ENCODE data around the gene PFKL. TPM values are rescaled to one million over a fixed set of nuclear protein-coding genes. Genes with fewer than 3 reads are reported as not detected.

Gene PFKL
- total RNA-seq, 4 donors from 2014 or later: 11.9 to 20.6 (median 16.8) TPM

DNA sequence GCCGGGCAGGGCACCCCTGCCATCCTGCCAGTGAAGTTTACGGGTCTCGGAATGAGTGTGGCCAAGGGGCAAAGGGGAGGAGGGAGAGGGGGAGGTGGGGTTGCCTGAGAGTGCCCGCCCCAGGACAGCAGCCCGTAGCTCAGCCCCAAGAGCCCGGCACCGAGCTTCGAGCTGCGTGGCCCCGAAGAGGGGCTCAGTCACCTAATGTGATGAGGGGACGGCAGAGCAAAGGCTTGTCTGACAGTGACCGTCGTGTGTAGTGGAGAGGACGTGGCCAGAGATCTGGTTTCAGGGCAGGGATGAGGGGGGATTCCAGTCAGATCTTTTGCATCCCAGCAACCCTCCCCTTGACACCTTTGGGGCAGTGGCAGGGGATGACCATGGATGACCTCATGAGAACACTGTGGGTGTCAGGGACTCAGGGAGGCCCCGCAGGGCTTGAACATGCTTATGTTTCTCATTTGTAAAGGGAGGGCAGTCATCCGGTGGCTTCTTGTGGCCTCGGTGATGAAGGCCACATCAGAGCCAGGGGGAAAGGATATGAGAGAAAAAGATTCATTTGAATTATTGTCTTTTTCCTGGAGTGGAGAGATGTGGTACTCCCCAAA, 52.5 kb downstream of the PFKL start:
- TF ChIP-seq POLR2A (IDR thresholded peaks at IDR 0.05) (no peak), CTCF (IDR thresholded peaks at IDR 0.05 in 4 of 5, conservative IDR thresholded peaks at IDR 0.05 in 1 of 5) (no peak)
- intact Hi-C loops (cut with DNase I; ENCODE audit: low total_unique reads) (no loop called here), in situ Hi-C loops (cut with MboI; ENCODE audit: low sequenced_read_pairs in 4 of 4) (no loop called here)
- no peak overlapping the region for H3K4me3 ChIP-seq
- no peaks in the 10 kb centered on the region for H3K4me1 ChIP-seq
- H3K9me3 ChIP-seq: no peaks in the 10 kb centered on the region
- no peaks in the 10 kb centered on the region for H3K36me3 ChIP-seq
- DNase-seq (no peak), ATAC-seq (no peak)
- peaks cover 25 to 38% (median 37%) of the 10 kb centered on the region in 3 donors for H3K27me3 ChIP-seq
- peak overlapping the region; percentile 23 to 59 (median 48) for H3K27ac ChIP-seq

DNA sequence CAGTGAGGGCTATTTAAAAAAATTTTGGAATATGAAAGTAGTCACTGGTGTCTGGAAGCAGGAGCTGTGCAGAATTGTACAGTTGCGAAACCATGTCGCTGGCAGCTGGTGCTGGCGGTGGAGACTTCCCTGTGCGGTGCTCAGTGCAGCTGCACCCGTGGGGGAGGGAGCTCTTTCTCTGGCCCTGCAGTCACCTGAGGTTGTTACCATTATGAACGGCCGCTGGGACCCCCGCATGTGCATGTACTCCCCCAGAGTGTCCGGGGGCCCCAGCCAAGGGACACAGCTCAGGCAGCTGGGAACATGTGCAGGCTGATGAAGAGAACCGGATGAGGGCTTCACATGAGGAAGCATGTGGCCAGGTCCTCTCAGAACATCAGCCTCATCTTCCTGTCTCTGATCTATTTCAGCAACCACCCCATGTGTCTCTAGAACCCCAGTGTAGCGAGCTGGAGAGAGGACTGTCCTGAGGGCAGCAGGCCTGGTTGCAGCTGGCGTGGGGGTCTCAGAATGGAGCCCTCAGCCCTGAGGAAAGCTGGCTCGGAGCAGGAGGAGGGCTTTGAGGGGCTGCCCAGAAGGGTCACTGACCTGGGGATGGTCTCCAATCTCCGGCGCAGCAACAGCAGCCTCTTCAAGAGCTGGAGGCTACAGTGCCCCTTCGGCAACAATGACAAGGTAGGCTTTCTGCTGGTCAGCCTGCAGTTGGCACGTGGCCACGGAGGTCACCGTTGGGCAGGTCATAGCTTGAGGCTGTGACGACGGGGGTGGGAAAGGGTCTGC, 53.5 kb downstream of the PFKL start, which contains the start of gene TRPM2:
TSS of gene TRPM2 (plus strand) at position 431 of the 780 bp plus-strand sequence. CDS start at position 511, 80 bp downstream.
- Histone ChIP-seq H3K4me1 (no peaks in the 10 kb centered on the region), H3K27me3 (peaks cover 25 to 41% (median 40%) of the 10 kb centered on the region in 3 donors), H3K9me3 (no peaks in the 10 kb centered on the region), H3K36me3 (no peaks in the 10 kb centered on the region), H3K27ac (peak within 1 kb of the TSS; percentile 39 to 59 (median 51)), H3K4me3 (peak within 1 kb of the TSS in 1 of 4 donors; percentile 20)
- in situ Hi-C loops (cut with MboI; ENCODE audit: low sequenced_read_pairs in 4 of 4): no loop called here
- DNase-seq: peak; percentile 48 to 68
- intact Hi-C loops (cut with DNase I; ENCODE audit: low total_unique reads): no loop called here
- no peak for TF ChIP-seq POLR2A (IDR thresholded peaks at IDR 0.05)
- no peak for TF ChIP-seq CTCF (IDR thresholded peaks at IDR 0.05 in 4 of 5, conservative IDR thresholded peaks at IDR 0.05 in 1 of 5)
- peak; percentile 38 to 67 for ATAC-seq

- intact Hi-C loops (cut with DNase I; ENCODE audit: low total_unique reads): no loop called here
- no peaks in the 10 kb centered on the region for H3K36me3 ChIP-seq
- ATAC-seq (peak; percentile 55 to 71), DNase-seq (peak; percentile 27 to 69)
- no peak for TF ChIP-seq CTCF (IDR thresholded peaks at IDR 0.05 in 4 of 5, conservative IDR thresholded peaks at IDR 0.05 in 1 of 5)
- no peak for TF ChIP-seq POLR2A (IDR thresholded peaks at IDR 0.05)
- in situ Hi-C loops (cut with MboI; ENCODE audit: low sequenced_read_pairs in 4 of 4): no loop called here
- no peaks in the 10 kb centered on the region for H3K4me1 ChIP-seq
- peak overlapping the region; percentile 39 to 59 (median 51) for H3K27ac ChIP-seq
- H3K9me3 ChIP-seq: no peaks in the 10 kb centered on the region
- peaks cover 23 to 41% (median 35%) of the 10 kb centered on the region in 3 donors for H3K27me3 ChIP-seq
- peak overlapping the region in 1 of 4 donors; percentile 20 for H3K4me3 ChIP-seq
Observed at GRCh38 chr21:44354001-44354405, 54.1 kb downstream of the PFKL start.

GRCh38 chr21:44354775-44355771, 55.2 kb downstream of the PFKL start:
- TF ChIP-seq POLR2A (IDR thresholded peaks at IDR 0.05): no peak
- TF ChIP-seq CTCF (IDR thresholded peaks at IDR 0.05 in 4 of 5, conservative IDR thresholded peaks at IDR 0.05 in 1 of 5): no peak
- H3K27me3 ChIP-seq: peaks cover 14 to 37% (median 26%) of the 10 kb centered on the region in 3 donors
- no peaks in the 10 kb centered on the region for H3K4me1 ChIP-seq
- in situ Hi-C loops (cut with MboI; ENCODE audit: low sequenced_read_pairs in 4 of 4): no loop called here
- no peak for ATAC-seq
- DNase-seq: no peak
- no peaks in the 10 kb centered on the region for H3K9me3 ChIP-seq
- intact Hi-C loops (cut with DNase I; ENCODE audit: low total_unique reads): no loop called here
- H3K4me3 ChIP-seq: no peak overlapping the region
- H3K27ac ChIP-seq: no peak overlapping the region
- no peaks in the 10 kb centered on the region for H3K36me3 ChIP-seq

All from gastrocnemius medialis (tissue), 4 donors.